ENCODE results near the gene CEP85. TPM values are rescaled to one million over a fixed set of nuclear protein-coding genes. Genes with fewer than 3 reads are reported as not detected.

CEP85 gene, protein sequence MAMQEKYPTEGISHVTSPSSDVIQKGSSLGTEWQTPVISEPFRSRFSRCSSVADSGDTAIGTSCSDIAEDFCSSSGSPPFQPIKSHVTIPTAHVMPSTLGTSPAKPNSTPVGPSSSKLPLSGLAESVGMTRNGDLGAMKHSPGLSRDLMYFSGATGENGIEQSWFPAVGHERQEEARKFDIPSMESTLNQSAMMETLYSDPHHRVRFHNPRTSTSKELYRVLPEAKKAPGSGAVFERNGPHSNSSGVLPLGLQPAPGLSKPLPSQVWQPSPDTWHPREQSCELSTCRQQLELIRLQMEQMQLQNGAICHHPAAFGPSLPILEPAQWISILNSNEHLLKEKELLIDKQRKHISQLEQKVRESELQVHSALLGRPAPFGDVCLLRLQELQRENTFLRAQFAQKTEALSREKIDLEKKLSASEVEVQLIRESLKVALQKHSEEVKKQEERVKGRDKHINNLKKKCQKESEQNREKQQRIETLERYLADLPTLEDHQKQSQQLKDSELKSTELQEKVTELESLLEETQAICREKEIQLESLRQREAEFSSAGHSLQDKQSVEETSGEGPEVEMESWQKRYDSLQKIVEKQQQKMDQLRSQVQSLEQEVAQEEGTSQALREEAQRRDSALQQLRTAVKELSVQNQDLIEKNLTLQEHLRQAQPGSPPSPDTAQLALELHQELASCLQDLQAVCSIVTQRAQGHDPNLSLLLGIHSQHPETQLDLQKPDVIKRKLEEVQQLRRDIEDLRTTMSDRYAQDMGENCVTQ
- 16.7 and 20.8 TPM in 2 replicates for total RNA-seq (2014; rRNA removed; shearing (Covaris generic); ENCODE audit: low replicate concordance)

DNA sequence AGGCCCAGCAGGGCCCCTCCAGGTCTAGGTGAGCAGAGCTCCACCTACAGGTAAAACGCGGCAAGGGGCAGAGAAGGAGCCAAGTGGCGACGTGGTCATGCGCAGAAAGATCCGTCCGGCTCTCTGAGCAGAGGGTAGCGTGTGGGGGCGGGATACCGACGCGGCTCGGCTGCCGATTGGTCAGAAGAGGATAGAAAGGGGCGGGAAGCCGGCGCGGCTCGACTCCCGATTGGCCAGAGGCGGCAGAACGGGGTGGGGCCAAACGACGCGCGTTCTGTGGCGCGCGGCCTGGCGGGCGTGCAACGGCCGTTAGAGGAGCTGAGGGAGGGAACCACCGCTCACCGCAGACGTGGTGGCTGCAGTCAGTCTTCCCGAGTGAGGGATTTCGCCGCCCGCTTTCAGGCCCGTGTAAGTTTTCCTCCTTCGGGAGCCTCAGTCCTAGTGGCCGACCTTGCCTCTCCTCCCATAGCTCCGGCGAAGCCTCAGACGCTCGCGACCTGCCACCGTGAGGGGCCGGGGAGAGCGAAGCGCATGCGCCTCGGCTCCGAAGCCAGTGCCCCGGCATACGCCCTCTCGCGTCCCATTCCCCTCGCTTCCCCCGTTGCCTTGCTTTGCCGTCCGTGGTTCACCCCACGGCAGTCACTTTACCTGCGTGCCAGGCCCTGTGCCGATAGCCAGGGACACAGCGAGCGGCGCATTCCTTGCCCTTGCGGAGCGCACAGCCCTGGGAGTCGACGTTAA is at the start of gene CEP85:
Gene CEP85 (plus strand): TSS at position 298 of the 741 bp plus-strand sequence. CDS start 5,584 bp downstream, outside the sequence.
- in situ Hi-C loops (cut with HindIII; ENCODE audit: low pct_unique_long_range_greater_than_20kb, low sequenced_read_pairs), result loop anchor here (10.0 kb wide), 1 partner anchor 129 kb away; no protein-coding TSS in a partner anchor

DNA sequence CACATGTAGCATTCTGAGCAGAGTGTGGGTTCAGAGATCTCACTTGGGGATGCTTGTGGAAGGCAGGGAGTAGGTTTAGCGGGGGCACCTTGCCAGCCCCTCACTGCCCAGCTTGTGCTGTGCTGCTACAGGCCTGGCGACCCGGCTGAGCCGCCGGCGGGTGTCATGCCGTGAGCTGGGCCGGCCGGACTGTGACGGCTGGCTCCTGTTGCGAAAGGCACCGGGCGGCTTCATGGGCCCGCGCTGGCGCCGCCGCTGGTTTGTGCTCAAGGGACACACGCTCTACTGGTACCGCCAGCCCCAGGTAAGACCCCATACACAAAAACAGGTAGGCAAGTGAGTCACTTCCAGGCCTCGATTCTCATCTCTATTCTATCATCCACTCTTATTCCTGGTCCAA is 49.1 kb upstream of the CEP85 start:
- in situ Hi-C loops (cut with HindIII; ENCODE audit: low pct_unique_long_range_greater_than_20kb, low sequenced_read_pairs), result no loop called here
- no peak for DNase-seq (ENCODE audit: low read depth)

More for the DNA sequence above, at the start of gene CEP85:
- peak; percentile 98 for DNase-seq (ENCODE audit: low read depth)

DNA sequence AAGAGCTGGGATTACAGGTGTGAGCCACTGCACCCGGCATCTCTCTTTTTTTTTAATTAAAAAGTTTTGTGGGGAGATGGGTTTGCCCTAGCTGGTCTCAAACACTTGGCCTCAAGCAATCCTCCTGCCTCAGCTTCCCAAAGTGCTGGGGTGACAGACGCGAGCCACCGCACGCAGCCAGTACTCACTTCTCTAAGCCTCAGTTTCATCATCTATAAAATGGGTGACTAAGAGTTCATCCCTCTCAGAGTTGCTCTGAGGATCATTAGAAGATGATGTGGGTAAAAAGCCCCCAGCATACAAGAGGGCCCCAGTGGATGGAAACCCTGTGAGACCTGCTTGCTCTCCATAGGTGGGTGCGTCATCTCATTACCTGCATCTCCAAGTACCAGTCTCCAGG is 46.1 kb upstream of the CEP85 start:
- DNase-seq (ENCODE audit: low read depth), result no peak
- in situ Hi-C loops (cut with HindIII; ENCODE audit: low pct_unique_long_range_greater_than_20kb, low sequenced_read_pairs), result no loop called here

DNA sequence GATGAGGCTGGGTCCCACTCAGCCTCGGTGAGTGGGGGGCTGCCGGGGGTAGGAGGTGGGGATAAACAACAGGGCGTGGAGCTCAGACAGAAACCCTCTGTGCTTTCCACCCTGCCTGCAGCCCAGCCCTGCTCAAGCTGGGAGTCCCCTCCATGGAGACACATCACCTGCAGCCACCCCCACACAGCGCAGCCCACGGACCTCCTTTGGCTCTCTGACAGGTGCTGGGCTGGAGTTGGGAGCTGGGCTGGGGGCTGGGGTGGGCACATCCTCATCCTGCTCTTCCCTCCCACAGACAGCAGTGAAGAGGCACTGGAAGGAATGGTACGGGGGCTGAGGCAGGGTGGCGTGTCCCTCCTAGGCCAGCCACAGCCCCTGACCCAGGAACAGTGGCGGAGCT is 45.5 kb upstream of the CEP85 start:
- DNase-seq (ENCODE audit: low read depth), result no peak
- in situ Hi-C loops (cut with HindIII; ENCODE audit: low pct_unique_long_range_greater_than_20kb, low sequenced_read_pairs), result no loop called here

DNA sequence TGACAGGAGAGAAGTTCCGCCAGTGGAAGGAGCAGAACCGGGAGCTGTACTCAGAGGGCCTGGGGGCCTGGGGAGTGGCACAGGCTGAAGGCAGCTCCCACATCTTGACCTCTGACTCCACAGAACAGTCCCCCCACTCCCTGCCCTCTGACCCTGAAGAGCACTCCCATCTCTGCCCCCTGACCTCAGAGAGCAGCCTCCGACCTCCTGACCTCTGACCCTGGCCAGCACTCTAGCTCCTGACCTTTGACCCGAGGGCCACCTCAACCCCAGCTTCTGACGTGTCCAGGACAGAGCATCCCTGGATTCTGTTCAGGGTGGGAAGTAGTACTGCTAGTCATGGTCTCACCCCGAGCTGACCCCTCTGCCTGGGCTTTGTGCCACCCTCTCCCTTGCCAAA is 44.7 kb upstream of the CEP85 start:
- in situ Hi-C loops (cut with HindIII; ENCODE audit: low pct_unique_long_range_greater_than_20kb, low sequenced_read_pairs), result no loop called here
- no peak for DNase-seq (ENCODE audit: low read depth)

DNA sequence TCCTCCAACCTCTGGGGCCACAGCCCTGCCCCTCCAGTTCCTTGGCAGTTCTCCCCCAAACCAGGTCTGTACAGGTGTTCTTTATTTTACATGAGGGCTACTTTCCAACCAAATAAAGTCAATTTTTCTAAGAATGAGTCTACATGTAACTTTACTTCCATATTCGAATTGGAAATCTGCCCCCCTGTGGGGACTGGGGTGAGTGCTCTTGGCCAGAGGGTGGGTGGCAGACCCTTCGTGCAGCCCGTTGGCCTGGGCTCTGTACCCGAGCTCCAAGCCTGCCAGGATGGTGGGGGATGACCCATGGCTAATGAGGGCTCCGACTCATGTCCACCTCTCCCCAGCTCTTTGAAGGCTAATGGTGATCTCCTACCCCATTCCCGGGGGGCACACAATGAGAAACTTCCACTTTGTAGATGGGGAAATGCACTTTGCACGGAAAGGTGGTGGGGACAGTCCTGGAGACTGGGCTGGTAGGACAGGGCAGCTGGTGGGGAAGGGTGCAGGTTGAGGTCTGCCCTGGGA is 44.2 kb upstream of the CEP85 start:
- DNase-seq (ENCODE audit: low read depth), result no peak
- in situ Hi-C loops (cut with HindIII; ENCODE audit: low pct_unique_long_range_greater_than_20kb, low sequenced_read_pairs), result no loop called here

DNA sequence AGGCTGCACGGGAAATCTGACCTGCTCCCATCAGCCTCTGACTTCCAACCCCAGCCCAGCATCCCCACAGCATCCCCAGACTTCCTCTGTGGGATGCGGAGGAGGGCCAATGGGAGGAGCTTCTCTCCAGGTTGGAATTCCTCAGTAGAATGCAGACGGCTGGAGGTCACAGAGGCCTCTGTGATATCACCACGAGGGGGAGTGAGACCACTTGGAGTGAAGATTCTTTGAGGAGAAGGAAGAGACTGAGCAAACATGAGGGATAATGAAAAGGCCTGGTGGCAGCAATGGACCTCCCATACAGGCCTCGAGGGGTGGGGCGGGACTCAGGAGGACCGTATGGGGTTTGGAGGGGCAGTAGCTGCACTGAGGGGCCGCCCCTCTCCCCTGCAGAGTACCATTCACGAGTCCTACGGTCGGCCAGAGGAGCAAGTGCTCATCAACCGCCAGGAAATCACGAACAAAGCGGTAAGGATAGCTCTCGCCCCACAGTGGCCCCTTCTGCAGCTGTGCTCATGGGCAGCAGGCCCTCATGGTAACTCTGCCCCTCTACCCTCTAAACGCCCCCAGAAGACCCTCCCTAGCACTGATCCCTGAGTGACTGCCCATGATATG is 43.5 kb upstream of the CEP85 start, which contains the start of gene CATSPER4:
Gene CATSPER4 (plus strand): TSS at position 230 of the 615 bp plus-strand sequence. CDS start 26 bp downstream, at position 256.
- DNase-seq (ENCODE audit: low read depth), result peak; percentile 42
- in situ Hi-C loops (cut with HindIII; ENCODE audit: low pct_unique_long_range_greater_than_20kb, low sequenced_read_pairs), result no loop called here

DNA sequence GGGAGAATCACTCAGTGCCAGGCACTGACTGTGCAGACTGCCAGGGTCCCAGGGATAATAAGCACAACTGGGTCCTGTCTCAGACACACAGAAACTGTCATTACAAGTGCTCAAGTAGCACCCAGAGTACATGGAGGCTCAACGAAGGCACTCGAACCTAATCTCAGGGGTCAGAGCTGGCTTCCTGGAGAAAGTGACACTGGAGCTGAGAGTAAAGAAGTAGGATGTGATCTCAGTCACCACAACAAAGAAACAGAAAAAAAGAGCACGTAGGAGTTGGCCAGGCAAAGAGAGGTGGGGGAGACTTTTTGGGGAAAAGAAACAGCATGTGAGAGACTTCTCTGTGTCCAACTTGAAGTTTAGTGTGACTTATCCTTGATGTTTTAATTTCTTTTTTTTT is 42.3 kb upstream of the CEP85 start:
- in situ Hi-C loops (cut with HindIII; ENCODE audit: low pct_unique_long_range_greater_than_20kb, low sequenced_read_pairs), result no loop called here
- no peak for DNase-seq (ENCODE audit: low read depth)

DNA sequence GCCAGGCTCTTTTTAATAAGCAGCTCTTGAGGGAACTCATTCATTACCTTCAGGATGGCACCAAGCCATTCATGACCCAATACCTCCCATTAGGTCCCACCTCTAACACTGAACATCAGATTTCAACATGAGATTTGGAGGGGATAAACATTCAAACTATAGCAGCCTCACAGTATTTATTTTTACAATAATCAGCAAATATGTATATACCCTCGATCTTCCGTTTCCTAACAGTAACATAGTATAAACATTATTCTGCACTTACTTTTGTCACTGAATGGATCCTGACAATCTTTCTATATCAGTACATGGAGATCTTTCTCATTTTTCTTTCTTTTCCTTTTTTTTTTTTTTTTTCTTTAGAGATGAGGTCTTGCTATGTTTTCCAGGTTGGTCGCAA is 38.2 kb upstream of the CEP85 start:
- in situ Hi-C loops (cut with HindIII; ENCODE audit: low pct_unique_long_range_greater_than_20kb, low sequenced_read_pairs), result no loop called here
- DNase-seq (ENCODE audit: low read depth), result no peak

DNA sequence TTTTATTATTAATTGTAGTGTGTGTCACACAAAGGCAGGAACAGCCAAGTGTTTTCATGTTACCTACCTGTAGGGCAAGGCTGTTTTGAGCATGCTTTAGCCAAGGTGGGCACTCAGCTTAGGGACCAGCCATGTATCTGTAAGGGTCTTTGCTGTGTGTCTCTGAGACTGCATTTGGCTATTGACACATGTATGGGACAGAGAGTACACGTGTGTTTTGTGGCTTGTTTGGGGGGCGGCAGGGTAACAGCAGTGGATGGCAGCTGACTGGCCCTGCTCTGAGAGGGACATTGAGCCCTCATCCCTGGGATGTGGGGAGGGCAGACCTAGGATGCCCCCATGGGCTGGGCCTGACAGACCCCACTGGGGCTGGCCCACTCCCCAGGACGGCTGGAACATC is 36.7 kb upstream of the CEP85 start:
- in situ Hi-C loops (cut with HindIII; ENCODE audit: low pct_unique_long_range_greater_than_20kb, low sequenced_read_pairs), result no loop called here
- no peak for DNase-seq (ENCODE audit: low read depth)

DNA sequence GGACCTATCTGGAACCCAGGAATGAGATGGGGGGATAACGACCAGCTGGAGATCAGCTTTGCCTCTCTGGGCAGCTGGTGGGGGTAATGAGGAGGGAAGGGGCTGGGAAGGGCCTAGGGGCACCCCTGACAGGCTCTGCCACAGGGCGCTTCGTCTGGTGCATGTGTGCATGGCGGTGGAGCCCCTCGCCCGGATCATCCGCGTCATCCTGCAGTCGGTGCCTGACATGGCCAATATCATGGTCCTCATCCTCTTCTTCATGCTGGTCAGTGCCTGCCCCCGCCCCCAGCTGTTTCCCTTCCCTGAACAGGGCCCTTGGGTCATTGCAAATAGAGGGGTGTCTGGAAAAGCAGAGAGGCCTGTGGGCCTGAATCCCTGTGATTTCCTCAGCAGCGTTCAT is 36.2 kb upstream of the CEP85 start:
- no peak for DNase-seq (ENCODE audit: low read depth)
- in situ Hi-C loops (cut with HindIII; ENCODE audit: low pct_unique_long_range_greater_than_20kb, low sequenced_read_pairs), result no loop called here

DNA sequence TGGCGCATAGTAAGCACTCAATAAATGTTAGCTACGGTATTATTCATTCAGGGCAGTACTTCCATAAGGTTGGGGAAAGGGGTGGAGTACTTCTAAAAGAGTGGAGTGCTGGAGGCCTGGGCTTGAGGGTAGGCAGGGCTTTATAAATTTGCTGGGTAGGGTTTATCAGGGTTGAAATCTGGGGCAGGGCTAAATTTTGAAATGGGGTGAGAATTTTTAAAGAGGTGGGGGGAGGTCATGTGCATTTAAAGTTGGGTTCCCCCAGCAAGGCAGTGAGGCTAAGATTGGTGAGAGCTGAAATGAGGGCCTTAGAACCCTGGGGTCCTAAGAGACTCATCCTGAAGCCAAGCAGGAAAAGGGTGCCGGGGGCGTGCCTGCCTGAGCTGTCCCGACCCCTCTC is 33.6 kb upstream of the CEP85 start:
- no peak for DNase-seq (ENCODE audit: low read depth)
- in situ Hi-C loops (cut with HindIII; ENCODE audit: low pct_unique_long_range_greater_than_20kb, low sequenced_read_pairs), result no loop called here

DNA sequence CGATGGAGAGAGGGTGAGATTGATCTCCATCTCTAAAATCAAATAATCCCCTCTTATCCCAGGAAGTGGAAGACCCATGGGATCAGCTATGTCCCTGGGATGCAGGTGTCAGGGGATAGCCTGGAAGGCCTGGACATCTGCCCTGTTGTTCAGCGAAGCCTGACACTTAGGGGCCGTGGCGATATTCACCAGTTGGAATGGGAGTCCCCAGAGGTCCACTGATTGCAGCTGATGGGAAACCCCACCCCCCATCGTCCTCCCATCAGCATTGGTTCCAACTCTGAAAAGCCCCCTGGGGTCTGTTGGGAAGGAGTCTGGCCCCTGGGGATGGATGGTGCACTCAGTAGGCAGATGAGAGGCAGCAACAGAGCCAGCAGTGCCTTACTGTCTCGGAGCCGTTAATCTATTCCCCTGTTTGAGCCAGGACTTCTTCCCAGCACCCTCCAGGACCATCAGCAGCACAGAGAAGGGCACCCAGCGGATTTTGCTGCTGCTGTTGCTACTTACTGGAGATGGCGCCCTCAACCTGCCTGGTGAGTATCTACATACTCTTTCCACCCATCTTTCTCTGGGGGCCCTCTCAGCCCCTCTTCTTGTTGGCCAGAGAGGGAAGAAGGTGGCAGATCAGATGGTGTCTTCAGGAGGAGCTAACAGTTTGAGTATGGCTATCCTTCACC is 30.2 kb upstream of the CEP85 start:
- DNase-seq (ENCODE audit: low read depth), result no peak
- in situ Hi-C loops (cut with HindIII; ENCODE audit: low pct_unique_long_range_greater_than_20kb, low sequenced_read_pairs), result no loop called here

DNA sequence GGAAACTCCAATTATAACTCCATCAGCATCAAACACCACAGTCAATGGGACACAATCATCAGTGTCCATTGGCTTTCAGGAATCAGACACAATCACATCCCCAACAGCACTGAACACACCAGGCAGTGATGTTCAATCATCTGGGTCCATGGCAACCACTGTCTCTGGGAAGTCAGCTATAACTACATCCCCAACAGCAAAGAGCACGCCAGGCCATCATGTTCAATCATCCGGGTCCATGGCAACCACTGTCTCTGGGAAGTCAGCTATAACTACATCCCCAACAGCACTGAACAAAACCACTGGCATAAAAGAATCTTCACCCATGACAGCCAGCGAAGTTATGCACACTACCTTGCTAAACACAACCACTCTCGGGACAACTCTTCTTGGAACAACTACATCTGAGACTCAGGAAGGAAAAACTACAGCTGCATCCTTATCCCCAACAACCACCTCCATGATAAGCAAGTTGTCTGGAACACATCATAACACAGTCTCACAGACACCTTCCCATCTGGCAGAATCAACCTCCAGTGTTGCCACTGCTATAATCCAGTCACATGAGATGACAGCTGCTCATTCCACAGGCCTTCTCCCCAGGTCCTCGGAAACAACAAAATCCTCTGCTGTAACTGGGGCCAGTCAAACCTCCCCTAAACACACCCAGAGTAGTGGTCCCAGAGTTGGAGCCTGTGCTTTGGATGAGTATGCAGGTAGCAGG is 23.7 kb upstream of the CEP85 start:
- DNase-seq (ENCODE audit: low read depth), result no peak
- in situ Hi-C loops (cut with HindIII; ENCODE audit: low pct_unique_long_range_greater_than_20kb, low sequenced_read_pairs), result no loop called here

DNA sequence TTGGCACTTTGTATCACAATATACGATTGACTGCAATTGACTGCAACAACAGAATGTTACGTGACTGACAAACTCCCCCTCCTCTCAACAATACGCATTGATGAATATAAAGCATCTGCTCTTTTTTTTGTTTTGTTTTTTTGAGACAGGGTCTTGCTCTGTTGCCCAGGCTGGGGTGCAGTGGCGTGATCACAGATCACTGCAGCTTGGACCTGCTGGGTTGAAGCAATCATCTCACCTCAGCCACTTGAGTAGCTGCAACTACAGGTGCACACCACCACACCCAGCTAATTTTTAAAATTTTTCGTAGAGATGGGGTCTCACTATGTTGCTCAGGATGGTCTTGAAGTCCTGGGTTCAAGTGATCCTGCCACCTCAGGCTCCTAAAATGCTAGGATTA is 21.3 kb upstream of the CEP85 start:
- DNase-seq (ENCODE audit: low read depth), result no peak
- in situ Hi-C loops (cut with HindIII; ENCODE audit: low pct_unique_long_range_greater_than_20kb, low sequenced_read_pairs), result no loop called here

DNA sequence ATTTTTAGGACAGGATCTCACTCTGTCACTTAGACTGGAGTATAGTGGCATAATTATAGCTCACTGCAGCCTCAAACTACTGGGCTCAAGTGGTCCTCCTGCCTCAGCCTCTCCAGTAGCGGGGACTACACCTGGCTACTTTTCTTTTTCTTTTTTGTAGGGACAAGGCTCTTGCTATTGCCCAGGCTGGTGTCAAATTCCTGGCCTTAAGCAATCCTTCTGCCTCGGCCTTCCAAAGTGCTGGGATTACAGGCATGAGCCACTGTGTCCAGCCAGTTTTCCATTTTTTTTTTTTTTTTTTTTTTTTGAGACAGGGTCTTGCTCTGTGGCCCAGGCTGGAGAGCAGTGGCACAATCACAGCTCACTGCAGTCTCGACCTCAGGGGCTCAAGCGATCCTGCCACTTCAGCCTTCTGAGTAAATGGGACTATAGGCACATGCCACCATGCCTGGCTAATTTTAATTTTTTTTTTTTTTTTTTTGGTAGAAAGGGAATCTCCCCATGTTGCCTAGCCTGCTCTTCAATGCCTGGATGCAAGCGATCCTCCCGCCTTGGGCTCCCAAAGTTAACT is 20.6 kb upstream of the CEP85 start:
- in situ Hi-C loops (cut with HindIII; ENCODE audit: low pct_unique_long_range_greater_than_20kb, low sequenced_read_pairs), result no loop called here

DNA sequence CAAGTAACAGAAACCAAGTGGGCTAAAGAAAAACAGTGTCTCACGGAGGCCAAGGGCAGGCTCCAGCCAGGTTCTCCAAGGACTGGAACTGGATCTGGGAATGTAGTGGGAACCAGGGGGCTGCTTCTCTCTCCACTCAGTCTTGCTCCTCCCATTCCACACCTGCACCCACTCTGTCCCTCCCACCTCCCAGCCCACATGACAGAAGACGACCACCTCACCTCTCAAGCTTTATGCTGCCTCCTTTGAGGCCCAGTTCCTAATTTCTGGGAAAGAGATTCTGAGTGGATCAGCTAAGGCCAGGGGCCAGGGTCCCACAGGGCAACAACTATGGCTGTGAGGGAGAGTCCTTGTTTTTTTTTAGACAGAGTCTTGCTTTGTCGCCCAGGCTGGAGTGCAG is 18.8 kb upstream of the CEP85 start:
- DNase-seq (ENCODE audit: low read depth), result no peak
- in situ Hi-C loops (cut with HindIII; ENCODE audit: low pct_unique_long_range_greater_than_20kb, low sequenced_read_pairs), result no loop called here

More for the DNA sequence above, 20.6 kb upstream of the CEP85 start:
- DNase-seq (ENCODE audit: low read depth), result no peak
